Measurements from ENCODE around the gene CEP63. TPM values are rescaled to one million over a fixed set of nuclear protein-coding genes. Genes with fewer than 3 reads are reported as not detected.

The CEP63 gene
- total RNA-seq, 1 experiment from 2014 or later: 19.1 TPM

DNA sequence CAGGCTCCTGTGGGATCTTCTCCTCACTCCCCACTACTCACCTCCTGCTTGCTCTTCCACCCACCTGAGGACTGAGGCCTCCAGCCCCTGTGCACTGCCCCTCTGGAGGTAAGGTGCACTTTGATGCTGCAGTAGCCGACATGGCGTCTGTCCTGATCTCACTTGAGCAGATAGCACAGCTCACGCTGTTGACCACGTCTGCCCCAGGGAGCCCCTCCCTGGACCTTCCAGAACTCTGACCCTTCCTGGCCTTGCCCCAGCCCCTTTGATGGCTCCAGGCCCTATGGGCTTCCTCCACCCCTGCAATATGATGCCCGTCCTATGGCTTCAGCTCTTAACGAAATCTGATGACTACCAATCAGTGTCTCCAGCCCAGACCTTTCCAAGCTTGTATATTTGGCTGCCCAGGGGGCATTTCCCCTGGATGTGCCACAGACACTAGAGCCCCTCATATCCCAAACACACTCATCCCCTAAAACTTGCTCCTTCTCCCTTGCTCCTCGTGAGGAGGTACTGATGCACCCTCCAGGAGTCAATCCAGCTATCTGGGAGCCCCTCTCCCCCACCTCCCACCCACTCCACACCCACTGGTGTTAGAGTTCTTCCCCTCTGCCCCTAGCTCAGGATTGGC, 137.9 kb downstream of the CEP63 start:
- H3K9ac ChIP-seq (ENCODE audit: low read length): no peak overlapping the region
- no peak for DNase-seq (ENCODE audit: low read depth, low spot score)
- no peak for ATAC-seq
- CTCF ChIA-PET: no interaction called here
- H4K20me1 ChIP-seq (ENCODE audit: insufficient read depth): no peaks in the 10 kb centered on the region
- no peaks in the 10 kb centered on the region for H3K36me3 ChIP-seq (ENCODE audit: control insufficient read depth in 1 of 2, insufficient read depth in 2 of 2, low read length in 2 of 2)
- no peak overlapping the region for H3K27ac ChIP-seq (ENCODE audit: low read depth, low read length)
- BruUV-seq (replicated peaks): no TSS peak
- RAD21 ChIA-PET (ENCODE audit: low non-redundant PET in 1 of 2, low total read pairs in 2 of 2, uncharacterized antibody in 2 of 2, unreplicated experiment in 2 of 2): no interaction called here
- POLR2A ChIA-PET: no interaction called here
- H2AFZ ChIP-seq (ENCODE audit: low read depth, low read length, poor library complexity, severe bottlenecking): no peak overlapping the region
- no peaks in the 10 kb centered on the region for H3K9me2 ChIP-seq (ENCODE audit: insufficient read depth)
- H3K9me3 ChIP-seq (ENCODE audit: control insufficient read depth in 1 of 2, insufficient read depth in 1 of 2, low read depth in 1 of 2, low read length in 2 of 2): no peaks in the 10 kb centered on the region
- no peaks in the 10 kb centered on the region for H3K79me2 ChIP-seq (ENCODE audit: insufficient read depth, low read length)
- peaks cover 0 to 3% of the 10 kb centered on the region in 2 experiments; a peak in 1 of 4 replicates for H3K4me1 ChIP-seq (ENCODE audit: control insufficient read depth in 1 of 2, insufficient read depth in 2 of 2, low read length in 2 of 2)
- no peak for TF ChIP-seq EGR1 (IDR thresholded peaks at IDR 0.05; ENCODE audit: low read depth)
- TF ChIP-seq, protein P1, sequence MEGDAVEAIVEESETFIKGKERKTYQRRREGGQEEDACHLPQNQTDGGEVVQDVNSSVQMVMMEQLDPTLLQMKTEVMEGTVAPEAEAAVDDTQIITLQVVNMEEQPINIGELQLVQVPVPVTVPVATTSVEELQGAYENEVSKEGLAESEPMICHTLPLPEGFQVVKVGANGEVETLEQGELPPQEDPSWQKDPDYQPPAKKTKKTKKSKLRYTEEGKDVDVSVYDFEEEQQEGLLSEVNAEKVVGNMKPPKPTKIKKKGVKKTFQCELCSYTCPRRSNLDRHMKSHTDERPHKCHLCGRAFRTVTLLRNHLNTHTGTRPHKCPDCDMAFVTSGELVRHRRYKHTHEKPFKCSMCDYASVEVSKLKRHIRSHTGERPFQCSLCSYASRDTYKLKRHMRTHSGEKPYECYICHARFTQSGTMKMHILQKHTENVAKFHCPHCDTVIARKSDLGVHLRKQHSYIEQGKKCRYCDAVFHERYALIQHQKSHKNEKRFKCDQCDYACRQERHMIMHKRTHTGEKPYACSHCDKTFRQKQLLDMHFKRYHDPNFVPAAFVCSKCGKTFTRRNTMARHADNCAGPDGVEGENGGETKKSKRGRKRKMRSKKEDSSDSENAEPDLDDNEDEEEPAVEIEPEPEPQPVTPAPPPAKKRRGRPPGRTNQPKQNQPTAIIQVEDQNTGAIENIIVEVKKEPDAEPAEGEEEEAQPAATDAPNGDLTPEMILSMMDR (IDR thresholded peaks at IDR 0.05 in 2 of 3, conservative IDR thresholded peaks at IDR 0.05 in 1 of 3; ENCODE audit: borderline replicate concordance in 1 of 3, insufficient read depth in 1 of 3, low read depth in 2 of 3, low read length in 2 of 3): no peak
- TF ChIP-seq FOSL1 (IDR thresholded peaks at IDR 0.05; ENCODE audit: low read depth): no peak
- no peak for TF ChIP-seq EZH2 (IDR thresholded peaks at IDR 0.05)
- TF ChIP-seq, protein P2, sequence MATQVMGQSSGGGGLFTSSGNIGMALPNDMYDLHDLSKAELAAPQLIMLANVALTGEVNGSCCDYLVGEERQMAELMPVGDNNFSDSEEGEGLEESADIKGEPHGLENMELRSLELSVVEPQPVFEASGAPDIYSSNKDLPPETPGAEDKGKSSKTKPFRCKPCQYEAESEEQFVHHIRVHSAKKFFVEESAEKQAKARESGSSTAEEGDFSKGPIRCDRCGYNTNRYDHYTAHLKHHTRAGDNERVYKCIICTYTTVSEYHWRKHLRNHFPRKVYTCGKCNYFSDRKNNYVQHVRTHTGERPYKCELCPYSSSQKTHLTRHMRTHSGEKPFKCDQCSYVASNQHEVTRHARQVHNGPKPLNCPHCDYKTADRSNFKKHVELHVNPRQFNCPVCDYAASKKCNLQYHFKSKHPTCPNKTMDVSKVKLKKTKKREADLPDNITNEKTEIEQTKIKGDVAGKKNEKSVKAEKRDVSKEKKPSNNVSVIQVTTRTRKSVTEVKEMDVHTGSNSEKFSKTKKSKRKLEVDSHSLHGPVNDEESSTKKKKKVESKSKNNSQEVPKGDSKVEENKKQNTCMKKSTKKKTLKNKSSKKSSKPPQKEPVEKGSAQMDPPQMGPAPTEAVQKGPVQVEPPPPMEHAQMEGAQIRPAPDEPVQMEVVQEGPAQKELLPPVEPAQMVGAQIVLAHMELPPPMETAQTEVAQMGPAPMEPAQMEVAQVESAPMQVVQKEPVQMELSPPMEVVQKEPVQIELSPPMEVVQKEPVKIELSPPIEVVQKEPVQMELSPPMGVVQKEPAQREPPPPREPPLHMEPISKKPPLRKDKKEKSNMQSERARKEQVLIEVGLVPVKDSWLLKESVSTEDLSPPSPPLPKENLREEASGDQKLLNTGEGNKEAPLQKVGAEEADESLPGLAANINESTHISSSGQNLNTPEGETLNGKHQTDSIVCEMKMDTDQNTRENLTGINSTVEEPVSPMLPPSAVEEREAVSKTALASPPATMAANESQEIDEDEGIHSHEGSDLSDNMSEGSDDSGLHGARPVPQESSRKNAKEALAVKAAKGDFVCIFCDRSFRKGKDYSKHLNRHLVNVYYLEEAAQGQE (IDR thresholded peaks at IDR 0.05; ENCODE audit: low read depth): no peak
- TF ChIP-seq SRF (IDR thresholded peaks at IDR 0.05; ENCODE audit: low read depth): no peak
- no peak for TF ChIP-seq CBX3 (IDR thresholded peaks at IDR 0.05; ENCODE audit: low read depth)
- no peak for TF ChIP-seq SIN3A (IDR thresholded peaks at IDR 0.05; ENCODE audit: low read depth)
- TF ChIP-seq, protein P3, sequence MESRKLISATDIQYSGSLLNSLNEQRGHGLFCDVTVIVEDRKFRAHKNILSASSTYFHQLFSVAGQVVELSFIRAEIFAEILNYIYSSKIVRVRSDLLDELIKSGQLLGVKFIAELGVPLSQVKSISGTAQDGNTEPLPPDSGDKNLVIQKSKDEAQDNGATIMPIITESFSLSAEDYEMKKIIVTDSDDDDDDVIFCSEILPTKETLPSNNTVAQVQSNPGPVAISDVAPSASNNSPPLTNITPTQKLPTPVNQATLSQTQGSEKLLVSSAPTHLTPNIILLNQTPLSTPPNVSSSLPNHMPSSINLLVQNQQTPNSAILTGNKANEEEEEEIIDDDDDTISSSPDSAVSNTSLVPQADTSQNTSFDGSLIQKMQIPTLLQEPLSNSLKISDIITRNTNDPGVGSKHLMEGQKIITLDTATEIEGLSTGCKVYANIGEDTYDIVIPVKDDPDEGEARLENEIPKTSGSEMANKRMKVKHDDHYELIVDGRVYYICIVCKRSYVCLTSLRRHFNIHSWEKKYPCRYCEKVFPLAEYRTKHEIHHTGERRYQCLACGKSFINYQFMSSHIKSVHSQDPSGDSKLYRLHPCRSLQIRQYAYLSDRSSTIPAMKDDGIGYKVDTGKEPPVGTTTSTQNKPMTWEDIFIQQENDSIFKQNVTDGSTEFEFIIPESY (IDR thresholded peaks at IDR 0.05; ENCODE audit: extremely low read depth, insufficient replicate concordance, low read length): no peak
- TF ChIP-seq POLR2A (IDR thresholded peaks at IDR 0.05; ENCODE audit: borderline replicate concordance, extremely low read depth, insufficient read depth, insufficient read length): no peak
- intact Hi-C loops (cut with micrococcal nuclease): no loop called here
- no peak overlapping the region for H3K4me2 ChIP-seq (ENCODE audit: low read length)
- H3K4me3 ChIP-seq (replicated peaks in 1 of 2; ENCODE audit: low read depth in 1 of 2, low read length in 2 of 2): no peak overlapping the region
- no peaks in the 10 kb centered on the region for H3K27me3 ChIP-seq (ENCODE audit: insufficient read depth, low read length)

Data from HCT116 (cell line).